ENCODE measurements around the gene IFNL3. TPM values are rescaled to one million over a fixed set of nuclear protein-coding genes. Genes with fewer than 3 reads are reported as not detected.

Gene IFNL3
- total and polyA plus RNA-seq, 9 of the 15 experiments (the other 6 are each of a cell fraction or from before 2014, with no cell fraction given) = not detected

GRCh38 chr19:39264306-39265290, 19.8 kb upstream of the IFNL3 start:
- peaks cover 0 to 22% of the 10 kb centered on the region in 2 experiments; a peak in 2 of 5 replicates for H3K4me1 ChIP-seq (replicated peaks in 1 of 2; ENCODE audit: control insufficient read depth in 2 of 2, insufficient read depth in 2 of 2, low read length in 2 of 2)
- no TSS peak for BruUV-seq (replicated peaks)
- in situ Hi-C loops (cut with MboI) (no loop called here), intact Hi-C loops (cut with micrococcal nuclease) (no loop called here)
- DNase-seq (ENCODE audit: extremely low read depth in 1 of 4, low spot score in 3 of 4) (no peak), ATAC-seq (no peak), FAIRE-seq (no peak)
- no peak overlapping the region for H3K27ac ChIP-seq (ENCODE audit: extremely low read depth, low read depth, low read length)
- POLR2A ChIA-PET = no interaction called here
- H3K9ac ChIP-seq (ENCODE audit: insufficient read depth in 1 of 2, low read depth in 2 of 2, low read length in 2 of 2) = no peak overlapping the region
- no peaks in the 10 kb centered on the region for H3K36me3 ChIP-seq (ENCODE audit: control insufficient read depth, insufficient read depth, low read length)
- H3K27me3 ChIP-seq (ENCODE audit: control insufficient read depth in 2 of 2, insufficient read depth in 2 of 2, low read length in 2 of 2) = no peaks in the 10 kb centered on the region
- H2AFZ ChIP-seq (ENCODE audit: low read depth, low read length) = no peak overlapping the region
- TF ChIP-seq STAT6 (CRISPR knock-in tag; IDR thresholded peaks at IDR 0.05) (no peak), ZNF212 (CRISPR knock-in tag; IDR thresholded peaks at IDR 0.05) (no peak), ZNF398 (CRISPR knock-in tag; IDR thresholded peaks at IDR 0.05) (no peak), DPF2 (IDR thresholded peaks at IDR 0.05) (no peak), GABPB2 (CRISPR knock-in tag; conservative IDR thresholded peaks at IDR 0.05) (no peak), JUN (IDR thresholded peaks at IDR 0.05; ENCODE audit: borderline replicate concordance, low read depth, low read length) (no peak), JUN (CRISPR knock-in tag; IDR thresholded peaks at IDR 0.05; ENCODE audit: borderline replicate concordance) (no peak)
- TF ChIP-seq, protein P1, sequence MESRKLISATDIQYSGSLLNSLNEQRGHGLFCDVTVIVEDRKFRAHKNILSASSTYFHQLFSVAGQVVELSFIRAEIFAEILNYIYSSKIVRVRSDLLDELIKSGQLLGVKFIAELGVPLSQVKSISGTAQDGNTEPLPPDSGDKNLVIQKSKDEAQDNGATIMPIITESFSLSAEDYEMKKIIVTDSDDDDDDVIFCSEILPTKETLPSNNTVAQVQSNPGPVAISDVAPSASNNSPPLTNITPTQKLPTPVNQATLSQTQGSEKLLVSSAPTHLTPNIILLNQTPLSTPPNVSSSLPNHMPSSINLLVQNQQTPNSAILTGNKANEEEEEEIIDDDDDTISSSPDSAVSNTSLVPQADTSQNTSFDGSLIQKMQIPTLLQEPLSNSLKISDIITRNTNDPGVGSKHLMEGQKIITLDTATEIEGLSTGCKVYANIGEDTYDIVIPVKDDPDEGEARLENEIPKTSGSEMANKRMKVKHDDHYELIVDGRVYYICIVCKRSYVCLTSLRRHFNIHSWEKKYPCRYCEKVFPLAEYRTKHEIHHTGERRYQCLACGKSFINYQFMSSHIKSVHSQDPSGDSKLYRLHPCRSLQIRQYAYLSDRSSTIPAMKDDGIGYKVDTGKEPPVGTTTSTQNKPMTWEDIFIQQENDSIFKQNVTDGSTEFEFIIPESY (CRISPR knock-in tag; IDR thresholded peaks at IDR 0.05) = peak; percentile 88
- CTCF ChIA-PET (ENCODE audit: low intra/inter-chr PET ratio) = no interaction called here
- no peak overlapping the region for H3K4me2 ChIP-seq (ENCODE audit: insufficient read depth, low read length)
- no peaks in the 10 kb centered on the region for H3K9me1 ChIP-seq (ENCODE audit: control insufficient read depth, insufficient read depth, low read length)
- H3K9me3 ChIP-seq (replicated peaks; ENCODE audit: control insufficient read depth, insufficient read depth, low read depth, low read length) = no peaks in the 10 kb centered on the region
- WGBS (ENCODE audit: insufficient coverage, low coverage, missing lambda C conversion rate) = 87% methylated on average over 41 of the region's 102 CpGs
- no peaks in the 10 kb centered on the region for H4K20me1 ChIP-seq (replicated peaks; ENCODE audit: control insufficient read depth, insufficient read depth, low read length)
- no peaks in the 10 kb centered on the region for H3K79me2 ChIP-seq (ENCODE audit: control insufficient read depth, insufficient read depth, low read length)
- H3K4me3 ChIP-seq = no peak overlapping the region
